Transverse colon (tissue), 4 donors: ENCODE measurements around the gene SYNE1. TPM values are rescaled to one million over a fixed set of nuclear protein-coding genes. Genes with fewer than 3 reads are reported as not detected.

Experiments
- small RNA-seq, 4 donors: library from RNA; depleted of rRNA; stranded (forward); fragments of <200 nt; gene quantifications; one replicate each; pipeline ENCODE3, GENCODE V24; 2016
- total RNA-seq, 4 donors: library from RNA; depleted of rRNA; stranded (reverse); fragments of >200 nt; gene quantifications; one replicate each; pipeline ENCODE4 v1.1.0, GENCODE V29; 2016

The SYNE1 gene
- total RNA-seq, 4 donors from 2014 or later = 31.4 to 87.2 (median 59.7) TPM

Small RNAs within 50 kb of the gene (small RNA-seq; reads per million reads assigned to genes)
- gene RNA5SP223 = 0 reads per million in 4 donors

Other genes with a start within 250 kb of the SYNE1 start
- 1 to 10 TPM in 2 of 4 donors, under 1 TPM in 1, not detected in 1; 0.20 to 2.4 (median 2.3) TPM for gene MYCT1, start 60.5 kb upstream of the SYNE1 start, total RNA-seq
- gene VIP, start 113.4 kb upstream of the SYNE1 start, total RNA-seq = 10 to 100 TPM; 12.8 to 24.1 (median 19.6) TPM